Measurements from ENCODE around the gene KMT5C.
A peak's percentile ranks its signal among the peaks of the same experiment; 100 is the strongest.

Gene KMT5C

DNA sequence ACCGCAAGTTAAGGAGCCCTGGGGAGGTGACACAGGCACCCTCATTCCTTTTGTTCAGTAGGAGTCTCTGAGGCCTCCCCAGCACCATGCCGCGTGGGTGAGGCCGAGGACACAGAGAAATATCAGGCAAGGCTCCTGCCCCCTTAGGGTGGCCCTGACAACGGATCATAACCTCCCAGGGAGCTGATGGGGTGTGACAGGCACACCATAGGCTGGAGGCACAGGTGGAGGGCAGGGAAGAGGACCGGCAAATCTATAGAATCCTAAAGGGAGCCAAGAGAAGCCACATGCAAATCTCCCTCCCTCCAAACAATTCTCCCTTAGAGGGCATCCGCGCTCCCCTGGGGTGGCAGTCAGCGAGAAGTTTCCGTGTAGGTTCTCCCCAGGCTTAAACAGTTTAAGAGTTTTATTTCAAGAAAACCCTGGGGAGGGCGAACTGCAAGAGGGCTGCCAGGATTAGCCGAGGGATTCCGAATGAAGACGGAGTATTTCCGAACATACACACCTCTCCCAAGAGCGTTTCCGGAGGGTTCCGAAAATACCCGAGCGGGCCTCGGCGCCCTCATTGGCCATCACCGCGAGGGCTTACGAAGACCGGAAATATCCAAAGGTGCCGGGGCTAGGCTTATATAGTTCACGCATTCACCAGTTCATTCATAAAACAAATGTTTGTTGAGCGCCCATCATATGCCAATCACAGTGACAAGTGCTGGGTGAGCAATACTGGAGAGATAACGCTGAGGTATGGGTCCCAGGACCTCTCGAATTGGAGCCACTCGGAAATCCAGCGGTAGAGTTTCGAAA, 45.4 kb downstream of the KMT5C start (continued):
- TF ChIP-seq ZNF654 (tag by site-specific recombination; IDR thresholded peaks at IDR 0.05; ENCODE audit: low read depth) = no peak
- TF ChIP-seq ZBTB20 (tag by site-specific recombination; IDR thresholded peaks at IDR 0.05) = 0 out of 2 replicates have a peak, but pooled peaks have one; percentile 27
- TF ChIP-seq, protein P1, sequence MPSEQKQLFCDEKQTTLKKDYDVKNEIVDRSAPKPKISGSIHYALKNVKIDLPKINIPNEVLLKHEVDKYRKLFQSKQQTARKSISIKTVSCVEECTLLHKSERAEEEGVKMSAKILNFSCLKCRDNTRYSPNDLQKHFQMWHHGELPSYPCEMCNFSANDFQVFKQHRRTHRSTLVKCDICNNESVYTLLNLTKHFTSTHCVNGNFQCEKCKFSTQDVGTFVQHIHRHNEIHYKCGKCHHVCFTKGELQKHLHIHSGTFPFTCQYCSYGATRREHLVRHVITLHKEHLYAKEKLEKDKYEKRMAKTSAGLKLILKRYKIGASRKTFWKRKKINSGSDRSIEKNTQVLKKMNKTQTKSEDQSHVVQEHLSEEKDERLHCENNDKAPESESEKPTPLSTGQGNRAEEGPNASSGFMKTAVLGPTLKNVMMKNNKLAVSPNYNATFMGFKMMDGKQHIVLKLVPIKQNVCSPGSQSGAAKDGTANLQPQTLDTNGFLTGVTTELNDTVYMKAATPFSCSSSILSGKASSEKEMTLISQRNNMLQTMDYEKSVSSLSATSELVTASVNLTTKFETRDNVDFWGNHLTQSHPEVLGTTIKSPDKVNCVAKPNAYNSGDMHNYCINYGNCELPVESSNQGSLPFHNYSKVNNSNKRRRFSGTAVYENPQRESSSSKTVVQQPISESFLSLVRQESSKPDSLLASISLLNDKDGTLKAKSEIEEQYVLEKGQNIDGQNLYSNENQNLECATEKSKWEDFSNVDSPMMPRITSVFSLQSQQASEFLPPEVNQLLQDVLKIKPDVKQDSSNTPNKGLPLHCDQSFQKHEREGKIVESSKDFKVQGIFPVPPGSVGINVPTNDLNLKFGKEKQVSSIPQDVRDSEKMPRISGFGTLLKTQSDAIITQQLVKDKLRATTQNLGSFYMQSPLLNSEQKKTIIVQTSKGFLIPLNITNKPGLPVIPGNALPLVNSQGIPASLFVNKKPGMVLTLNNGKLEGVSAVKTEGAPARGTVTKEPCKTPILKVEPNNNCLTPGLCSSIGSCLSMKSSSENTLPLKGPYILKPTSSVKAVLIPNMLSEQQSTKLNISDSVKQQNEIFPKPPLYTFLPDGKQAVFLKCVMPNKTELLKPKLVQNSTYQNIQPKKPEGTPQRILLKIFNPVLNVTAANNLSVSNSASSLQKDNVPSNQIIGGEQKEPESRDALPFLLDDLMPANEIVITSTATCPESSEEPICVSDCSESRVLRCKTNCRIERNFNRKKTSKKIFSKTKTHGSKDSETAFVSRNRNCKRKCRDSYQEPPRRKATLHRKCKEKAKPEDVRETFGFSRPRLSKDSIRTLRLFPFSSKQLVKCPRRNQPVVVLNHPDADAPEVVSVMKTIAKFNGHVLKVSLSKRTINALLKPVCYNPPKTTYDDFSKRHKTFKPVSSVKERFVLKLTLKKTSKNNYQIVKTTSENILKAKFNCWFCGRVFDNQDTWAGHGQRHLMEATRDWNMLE (tag by site-specific recombination; conservative IDR thresholded peaks at IDR 0.05; ENCODE audit: low read depth) = 0 out of 2 replicates have a peak, but pooled peaks have one; percentile 11
- TF ChIP-seq ZBTB17 (tag by site-specific recombination; IDR thresholded peaks at IDR 0.05) = peak; percentile 75

DNA sequence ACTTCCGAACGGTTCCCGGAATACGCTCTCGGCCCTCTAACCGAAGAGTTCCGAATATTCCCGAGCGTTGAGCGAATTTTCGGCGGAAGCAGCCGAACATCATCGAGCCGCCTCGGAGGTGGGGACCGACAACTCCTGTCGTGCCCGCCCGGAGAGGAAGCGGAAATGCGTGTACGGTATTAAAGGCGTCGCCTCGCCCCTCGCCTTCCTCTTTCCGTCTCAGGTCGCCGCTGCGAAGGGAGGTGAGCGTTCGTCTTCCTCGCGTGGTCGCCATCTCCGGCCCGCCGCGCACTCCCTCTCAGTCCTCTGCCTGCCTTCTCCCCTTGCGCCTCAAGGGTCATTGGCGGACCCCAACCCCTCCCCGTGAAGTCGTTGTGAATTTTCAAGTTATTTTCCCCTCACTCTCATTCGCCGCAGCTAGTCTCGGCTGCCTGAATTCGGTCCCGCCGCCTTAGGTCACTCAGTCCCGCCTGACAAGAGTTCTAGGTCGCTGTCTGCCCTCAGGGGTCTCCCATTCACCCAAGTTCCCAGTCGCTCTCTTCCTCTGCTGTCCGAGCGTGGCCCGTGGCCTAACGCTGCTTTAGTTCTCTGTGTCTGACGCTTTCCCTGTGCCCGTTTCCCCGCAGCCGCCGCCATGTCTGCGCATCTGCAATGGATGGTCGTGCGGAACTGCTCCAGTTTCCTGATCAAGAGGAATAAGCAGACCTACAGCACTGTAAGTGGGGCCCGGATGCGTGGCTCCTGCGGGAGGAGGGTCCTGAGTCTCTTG, 46.2 kb downstream of the KMT5C start, which contains the start of gene RPL28:
TSS of gene RPL28 (plus strand) at position 209 of the 769 bp plus-strand sequence. CDS start at position 635, 426 bp downstream.
- POLR2A ChIA-PET = interaction anchor here (0.7 to 7.3 kb wide), 6 partner anchors 14 to 214 kb away, joined by 3 to 78 read pairs (median 12); partner anchors contain the start of genes FIZ1, KMT5C, UBE2S and ZNF524
- CTCF ChIA-PET = interaction anchor here (1.3 kb wide), 1 partner anchor 94 kb away, joined by 4 read pairs; no protein-coding TSS in a partner anchor
- Histone ChIP-seq H3K4me1 (ENCODE audit: control insufficient read depth, insufficient read depth, low read length) (peaks cover 27% of the 10 kb centered on the region), H3K4me3 (ENCODE audit: low read depth, low read length) (peak within 1 kb of the TSS; percentile 94), H3K9me3 (ENCODE audit: control insufficient read depth, insufficient read depth, low read depth, low read length) (no peaks in the 10 kb centered on the region), H3K36me3 (ENCODE audit: control insufficient read depth in 2 of 2, insufficient read depth in 1 of 2, low read length in 2 of 2) (peaks cover 8 to 47% of the 10 kb centered on the region in 2 experiments), H3K27ac (ENCODE audit: extremely low read depth, low read depth, low read length) (peak within 1 kb of the TSS; percentile 84)
- TF ChIP-seq, protein P2, sequence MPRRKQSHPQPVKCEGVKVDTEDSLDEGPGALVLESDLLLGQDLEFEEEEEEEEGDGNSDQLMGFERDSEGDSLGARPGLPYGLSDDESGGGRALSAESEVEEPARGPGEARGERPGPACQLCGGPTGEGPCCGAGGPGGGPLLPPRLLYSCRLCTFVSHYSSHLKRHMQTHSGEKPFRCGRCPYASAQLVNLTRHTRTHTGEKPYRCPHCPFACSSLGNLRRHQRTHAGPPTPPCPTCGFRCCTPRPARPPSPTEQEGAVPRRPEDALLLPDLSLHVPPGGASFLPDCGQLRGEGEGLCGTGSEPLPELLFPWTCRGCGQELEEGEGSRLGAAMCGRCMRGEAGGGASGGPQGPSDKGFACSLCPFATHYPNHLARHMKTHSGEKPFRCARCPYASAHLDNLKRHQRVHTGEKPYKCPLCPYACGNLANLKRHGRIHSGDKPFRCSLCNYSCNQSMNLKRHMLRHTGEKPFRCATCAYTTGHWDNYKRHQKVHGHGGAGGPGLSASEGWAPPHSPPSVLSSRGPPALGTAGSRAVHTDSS (tag by site-specific recombination; IDR thresholded peaks at IDR 0.05) = peak; percentile 65
- TF ChIP-seq BCL11B (tag by site-specific recombination; IDR thresholded peaks at IDR 0.05; ENCODE audit: low read depth) (no peak), SALL2 (tag by site-specific recombination; IDR thresholded peaks at IDR 0.05; ENCODE audit: borderline replicate concordance) (no peak), ZNF239 (tag by site-specific recombination; IDR thresholded peaks at IDR 0.05) (peak; percentile 71; the same call in 1 of the 2 replicates), KLF7 (tag by site-specific recombination; IDR thresholded peaks at IDR 0.05; ENCODE audit: borderline replicate concordance) (peak; percentile 78; the same call in 1 of the 2 replicates), PRDM1 (tag by site-specific recombination; IDR thresholded peaks at IDR 0.05) (no peak), REPIN1 (tag by site-specific recombination; IDR thresholded peaks at IDR 0.05; ENCODE audit: low read depth) (peak; percentile 82; the same call in 1 of the 2 replicates), ZNF184 (tag by site-specific recombination; IDR thresholded peaks at IDR 0.05) (no peak), ZNF335 (tag by site-specific recombination; conservative IDR thresholded peaks at IDR 0.05) (peak; percentile 71), SP3 (tag by site-specific recombination; IDR thresholded peaks at IDR 0.05) (peak; percentile 65), ZNF10 (tag by site-specific recombination; IDR thresholded peaks at IDR 0.05) (no peak)
- TF ChIP-seq, protein P3, sequence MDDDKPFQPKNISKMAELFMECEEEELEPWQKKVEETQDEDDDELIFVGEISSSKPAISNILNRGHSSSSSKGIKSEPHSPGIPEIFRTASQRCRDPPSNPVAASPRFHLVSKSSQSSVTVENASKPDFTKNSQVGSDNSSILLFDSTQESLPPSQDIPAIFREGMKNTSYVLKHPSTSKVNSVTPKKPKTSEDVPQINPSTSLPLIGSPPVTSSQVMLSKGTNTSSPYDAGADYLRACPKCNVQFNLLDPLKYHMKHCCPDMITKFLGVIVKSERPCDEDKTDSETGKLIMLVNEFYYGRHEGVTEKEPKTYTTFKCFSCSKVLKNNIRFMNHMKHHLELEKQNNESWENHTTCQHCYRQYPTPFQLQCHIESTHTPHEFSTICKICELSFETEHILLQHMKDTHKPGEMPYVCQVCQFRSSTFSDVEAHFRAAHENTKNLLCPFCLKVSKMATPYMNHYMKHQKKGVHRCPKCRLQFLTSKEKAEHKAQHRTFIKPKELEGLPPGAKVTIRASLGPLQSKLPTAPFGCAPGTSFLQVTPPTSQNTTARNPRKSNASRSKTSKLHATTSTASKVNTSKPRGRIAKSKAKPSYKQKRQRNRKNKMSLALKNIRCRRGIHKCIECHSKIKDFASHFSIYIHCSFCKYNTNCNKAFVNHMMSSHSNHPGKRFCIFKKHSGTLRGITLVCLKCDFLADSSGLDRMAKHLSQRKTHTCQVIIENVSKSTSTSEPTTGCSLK (tag by site-specific recombination; IDR thresholded peaks at IDR 0.05) = no peak
- TF ChIP-seq, protein P4, sequence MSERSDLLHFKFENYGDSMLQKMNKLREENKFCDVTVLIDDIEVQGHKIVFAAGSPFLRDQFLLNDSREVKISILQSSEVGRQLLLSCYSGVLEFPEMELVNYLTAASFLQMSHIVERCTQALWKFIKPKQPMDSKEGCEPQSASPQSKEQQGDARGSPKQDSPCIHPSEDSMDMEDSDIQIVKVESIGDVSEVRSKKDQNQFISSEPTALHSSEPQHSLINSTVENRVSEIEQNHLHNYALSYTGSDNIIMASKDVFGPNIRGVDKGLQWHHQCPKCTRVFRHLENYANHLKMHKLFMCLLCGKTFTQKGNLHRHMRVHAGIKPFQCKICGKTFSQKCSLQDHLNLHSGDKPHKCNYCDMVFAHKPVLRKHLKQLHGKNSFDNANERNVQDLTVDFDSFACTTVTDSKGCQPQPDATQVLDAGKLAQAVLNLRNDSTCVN (tag by site-specific recombination; optimal IDR thresholded peaks at IDR 0.05) = peak; percentile 44
- TF ChIP-seq, protein P5, sequence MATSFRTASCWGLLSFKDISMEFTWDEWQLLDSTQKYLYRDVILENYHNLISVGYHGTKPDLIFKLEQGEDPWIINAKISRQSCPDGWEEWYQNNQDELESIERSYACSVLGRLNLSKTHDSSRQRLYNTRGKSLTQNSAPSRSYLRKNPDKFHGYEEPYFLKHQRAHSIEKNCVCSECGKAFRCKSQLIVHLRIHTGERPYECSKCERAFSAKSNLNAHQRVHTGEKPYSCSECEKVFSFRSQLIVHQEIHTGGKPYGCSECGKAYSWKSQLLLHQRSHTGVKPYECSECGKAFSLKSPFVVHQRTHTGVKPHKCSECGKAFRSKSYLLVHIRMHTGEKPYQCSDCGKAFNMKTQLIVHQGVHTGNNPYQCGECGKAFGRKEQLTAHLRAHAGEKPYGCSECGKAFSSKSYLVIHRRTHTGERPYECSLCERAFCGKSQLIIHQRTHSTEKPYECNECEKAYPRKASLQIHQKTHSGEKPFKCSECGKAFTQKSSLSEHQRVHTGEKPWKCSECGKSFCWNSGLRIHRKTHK (tag by site-specific recombination; IDR thresholded peaks at IDR 0.05) = no peak
- TF ChIP-seq, protein P6, sequence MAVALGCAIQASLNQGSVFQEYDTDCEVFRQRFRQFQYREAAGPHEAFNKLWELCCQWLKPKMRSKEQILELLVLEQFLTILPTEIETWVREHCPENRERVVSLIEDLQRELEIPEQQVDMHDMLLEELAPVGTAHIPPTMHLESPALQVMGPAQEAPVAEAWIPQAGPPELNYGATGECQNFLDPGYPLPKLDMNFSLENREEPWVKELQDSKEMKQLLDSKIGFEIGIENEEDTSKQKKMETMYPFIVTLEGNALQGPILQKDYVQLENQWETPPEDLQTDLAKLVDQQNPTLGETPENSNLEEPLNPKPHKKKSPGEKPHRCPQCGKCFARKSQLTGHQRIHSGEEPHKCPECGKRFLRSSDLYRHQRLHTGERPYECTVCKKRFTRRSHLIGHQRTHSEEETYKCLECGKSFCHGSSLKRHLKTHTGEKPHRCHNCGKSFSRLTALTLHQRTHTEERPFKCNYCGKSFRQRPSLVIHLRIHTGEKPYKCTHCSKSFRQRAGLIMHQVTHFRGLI (tag by site-specific recombination; IDR thresholded peaks at IDR 0.05) = peak; percentile 10; the same call in 1 of the 2 replicates
